Measurements from ENCODE around the gene ZNF575. TPM values are rescaled to one million over a fixed set of nuclear protein-coding genes. Genes with fewer than 3 reads are reported as not detected.

ZNF575 gene
- total and polyA plus RNA-seq, 2 donors (not counting 3 experiments of a cell fraction or from before 2014, with no cell fraction given): 0.57 to 3.0 TPM

- DNase-seq (ENCODE audit: low read depth, low spot score) (no peak), FAIRE-seq (no peak)
- ChIA-PET CTCF (interaction anchor here (0.6 to 1.9 kb wide), 3 partner anchors 24 to 39 kb away, joined by 3 to 6 read pairs (median 4); no protein-coding TSS in a partner anchor), POLR2A (interaction anchor here (0.6 kb wide), 1 partner anchor 15 kb away, joined by 3 read pairs; no protein-coding TSS in a partner anchor)
- TF ChIP-seq JUN (IDR thresholded peaks at IDR 0.05; ENCODE audit: borderline replicate concordance, insufficient read depth, insufficient read length, low read depth) (no peak), FOS (IDR thresholded peaks at IDR 0.05; ENCODE audit: borderline replicate concordance, insufficient read depth, low read length) (no peak), CTCF (IDR thresholded peaks at IDR 0.05; ENCODE audit: extremely low read depth in 1 of 2, insufficient read depth in 1 of 2, low read depth in 1 of 2, low read length in 2 of 2) (no peak), MAX (IDR thresholded peaks at IDR 0.05; ENCODE audit: insufficient read depth, insufficient read length) (no peak), EZH2 (IDR thresholded peaks at IDR 0.05; ENCODE audit: borderline replicate concordance, low read depth, low read length, severe bottlenecking) (no peak)
- no TSS peak for BruUV-seq (replicated peaks)
- H3K36me3 ChIP-seq (ENCODE audit: control insufficient read depth in 2 of 2, extremely low read depth in 1 of 2, insufficient read depth in 2 of 2, low read length in 2 of 2): no peaks in the 10 kb centered on the region
- no peak overlapping the region for H2AFZ ChIP-seq (ENCODE audit: low read depth, low read length)
- peaks cover 7% of the 10 kb centered on the region for H3K4me1 ChIP-seq (ENCODE audit: control insufficient read depth, extremely low read depth, insufficient read depth, low read length)
- no peak overlapping the region for H3K4me3 ChIP-seq (replicated peaks in 1 of 3; ENCODE audit: insufficient read depth in 1 of 3, low read depth in 1 of 3, low read length in 3 of 3)
- intact Hi-C loops (cut with micrococcal nuclease) (no loop called here), dilution Hi-C loops (cut with MboI; ENCODE audit: extremely low pct_ligation_motif_present, low sequenced_read_pairs) (no loop called here)
- H3K9me3 ChIP-seq (replicated peaks; ENCODE audit: control insufficient read depth, insufficient read depth, low read length): no peaks in the 10 kb centered on the region
- H3K9me1 ChIP-seq (replicated peaks; ENCODE audit: control insufficient read depth, extremely low read depth, insufficient read depth, low read length): no peaks in the 10 kb centered on the region
- H4K20me1 ChIP-seq (replicated peaks; ENCODE audit: control insufficient read depth, extremely low read depth, insufficient read depth, low read length): no peaks in the 10 kb centered on the region
- H3K27ac ChIP-seq (ENCODE audit: insufficient read depth, low read depth, low read length): no peak overlapping the region
- no peak overlapping the region for H3K4me2 ChIP-seq (ENCODE audit: insufficient read depth, low read length)
- H3K79me2 ChIP-seq (ENCODE audit: control insufficient read depth, insufficient read depth, low read length): no peaks in the 10 kb centered on the region
- H3K27me3 ChIP-seq (ENCODE audit: control insufficient read depth in 2 of 2, insufficient read depth in 2 of 2, low read length in 2 of 2): no peaks in the 10 kb centered on the region
- H3K9ac ChIP-seq (replicated peaks; ENCODE audit: extremely low read depth, insufficient read depth, low read length): no peak overlapping the region
These were observed 37.3 kb downstream of the ZNF575 start for GRCh38 chr19:43570174-43570791.

Measured in endothelial cell of umbilical vein (primary cell).